LNCAP (cell line): ENCODE measurements around the gene GCLC.

Experiments
- CTCF ChIP-seq: fragments of 450-650 bp; IDR thresholded peaks from 2 replicates; pipeline ENCODE4 v1.5.1; 2017; ENCODE audit warnings: mild to moderate bottlenecking

The GCLC gene

DNA sequence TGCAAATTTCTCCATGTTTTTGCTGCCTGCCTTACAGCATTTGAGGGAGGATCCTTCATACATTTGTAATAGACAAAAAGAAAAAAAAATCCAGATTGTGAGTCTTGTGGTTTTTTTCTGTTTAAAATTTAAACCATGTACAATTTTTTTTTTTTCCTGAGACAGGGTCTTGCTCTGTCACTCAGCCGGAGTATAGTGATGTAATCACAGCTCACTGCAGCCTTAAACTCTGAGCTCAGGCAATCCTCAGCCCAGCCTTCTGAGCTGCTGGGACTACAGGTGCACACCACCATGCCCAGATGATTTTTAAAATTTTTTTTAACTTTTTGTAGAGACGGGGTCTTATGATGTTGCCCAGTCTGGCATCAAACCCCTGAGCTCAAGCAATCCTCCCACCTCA, 97.0 kb downstream of the GCLC start:
- no peak for TF ChIP-seq CTCF
